DOHH2 (cell line): ENCODE results near the gene USF2.

ENCODE experiments used
- H3F3A ChIP-seq: fragments of 200-600 bp; sonication (generic), shearing (Covaris generic); 2 replicates; pipeline ENCODE4 v1.6.0; 2016; ENCODE audit warnings: antibody characterized with exemption, mild to moderate bottlenecking; ENCODE audit not compliant: control insufficient read depth, insufficient read depth
- H3K27ac ChIP-seq: fragments of 200-600 bp; sonication (generic); 2 replicates; pipeline ENCODE4 v1.5.1; 2014; ENCODE audit warnings: low read depth, mild to moderate bottlenecking, low read length, moderate library complexity
- H3K27me3 ChIP-seq: fragments of 200-600 bp; sonication (generic); 2 replicates; pipeline ENCODE4 v1.6.1; 2014; ENCODE audit warnings: mild to moderate bottlenecking, low read length, mixed read lengths; ENCODE audit not compliant: control insufficient read depth
- H3K36me3 ChIP-seq: fragments of 200-600 bp; sonication (generic); 2 replicates; pipeline ENCODE4 v1.6.1; 2014; ENCODE audit warnings: mild to moderate bottlenecking, low read length, moderate library complexity, mixed read lengths; ENCODE audit not compliant: control insufficient read depth
- H3K4me1 ChIP-seq: fragments of 200-600 bp; sonication (generic); 2 replicates; pipeline ENCODE4 v1.6.1; 2014; ENCODE audit warnings: mild to moderate bottlenecking, low read length, mixed read lengths; ENCODE audit not compliant: control insufficient read depth
- H3K4me2 ChIP-seq: fragments of 200-600 bp; sonication (generic); 2 replicates; pipeline ENCODE4 v1.6.0; 2014; ENCODE audit warnings: mild to moderate bottlenecking, low read length, moderate library complexity
- H3K4me3 ChIP-seq: fragments of 200-600 bp; sonication (generic); 2 replicates; pipeline ENCODE4 v1.5.1; 2014; ENCODE audit warnings: mild to moderate bottlenecking, low read length, mixed read lengths
- H3K79me2 ChIP-seq: fragments of 200-600 bp; sonication (generic); 2 replicates; pipeline ENCODE4 v1.6.1; 2014; ENCODE audit warnings: mild to moderate bottlenecking, low read length, mixed read lengths; ENCODE audit not compliant: control insufficient read depth
- H3K9me2 ChIP-seq: fragments of 200-600 bp; sonication (generic); replicated peaks from 2 replicates; pipeline ENCODE4 v1.6.1; 2014; ENCODE audit warnings: mild to moderate bottlenecking, low read length, mixed read lengths; ENCODE audit not compliant: control insufficient read depth
- H3K9me3 ChIP-seq: fragments of 200-600 bp; sonication (generic); 2 replicates; pipeline ENCODE4 v1.6.1; 2014; ENCODE audit warnings: antibody characterized with exemption, low read length, mixed read lengths; ENCODE audit not compliant: control insufficient read depth, insufficient read depth
- H4K20me1 ChIP-seq: fragments of 200-600 bp; sonication (generic); 2 replicates; pipeline ENCODE4 v1.6.0; 2014; ENCODE audit warnings: low read depth, mild to moderate bottlenecking, antibody characterized with exemption, low read length, moderate library complexity; ENCODE audit not compliant: control insufficient read depth, insufficient read depth
- EZH2phosphoT487 ChIP-seq: fragments of 200-600 bp; sonication (generic); IDR thresholded peaks from 2 replicates; pipeline ENCODE4 v1.6.1; 2017; ENCODE audit warnings: borderline replicate concordance, mild to moderate bottlenecking, antibody characterized with exemption, low read length, moderate library complexity, mixed read lengths
- TF ChIP-seq, protein P1 (sequence below): fragments of 200-600 bp; sonication (generic); IDR thresholded peaks from one replicate; pipeline ENCODE4 v1.5.1; 2014; ENCODE audit warnings: antibody characterized with exemption, mild to moderate bottlenecking, low read depth, low read length; ENCODE audit not compliant: poor library complexity, severe bottlenecking

The USF2 gene

DNA sequence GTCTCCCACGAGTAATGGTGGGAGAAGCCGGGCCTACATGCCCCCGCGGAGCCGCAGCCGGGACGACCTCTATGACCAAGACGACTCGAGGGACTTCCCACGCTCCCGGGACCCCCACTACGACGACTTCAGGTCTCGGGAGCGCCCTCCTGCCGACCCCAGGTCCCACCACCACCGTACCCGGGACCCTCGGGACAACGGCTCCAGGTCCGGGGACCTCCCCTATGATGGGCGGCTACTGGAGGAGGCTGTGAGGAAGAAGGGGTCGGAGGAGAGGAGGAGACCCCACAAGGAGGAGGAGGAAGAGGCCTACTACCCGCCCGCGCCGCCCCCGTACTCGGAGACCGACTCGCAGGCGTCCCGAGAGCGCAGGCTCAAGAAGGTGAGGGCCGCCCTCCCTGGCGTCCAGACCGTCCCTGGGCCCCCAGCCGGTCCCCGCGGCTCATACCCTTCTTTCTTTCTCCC is 1.4 kb upstream of the USF2 start:
- Histone ChIP-seq H3K79me2 (peaks cover 43% of the 10 kb centered on the region), H3K4me3 (peak overlapping the region; percentile 99), H3K4me1 (peaks cover 61% of the 10 kb centered on the region), H3K9me3 (no peaks in the 10 kb centered on the region), H3K4me2 (peak overlapping the region; percentile 98), H3K36me3 (peaks cover 69% of the 10 kb centered on the region), H3K27me3 (no peaks in the 10 kb centered on the region), H3F3A (peaks cover 16% of the 10 kb centered on the region), H3K27ac (peak overlapping the region; percentile 91), H3K9me2 (no peaks in the 10 kb centered on the region), H4K20me1 (peaks cover 7% of the 10 kb centered on the region; the same call in 1 of the 2 replicates)
- TF ChIP-seq EZH2phosphoT487 = no peak
- TF ChIP-seq, protein P1, sequence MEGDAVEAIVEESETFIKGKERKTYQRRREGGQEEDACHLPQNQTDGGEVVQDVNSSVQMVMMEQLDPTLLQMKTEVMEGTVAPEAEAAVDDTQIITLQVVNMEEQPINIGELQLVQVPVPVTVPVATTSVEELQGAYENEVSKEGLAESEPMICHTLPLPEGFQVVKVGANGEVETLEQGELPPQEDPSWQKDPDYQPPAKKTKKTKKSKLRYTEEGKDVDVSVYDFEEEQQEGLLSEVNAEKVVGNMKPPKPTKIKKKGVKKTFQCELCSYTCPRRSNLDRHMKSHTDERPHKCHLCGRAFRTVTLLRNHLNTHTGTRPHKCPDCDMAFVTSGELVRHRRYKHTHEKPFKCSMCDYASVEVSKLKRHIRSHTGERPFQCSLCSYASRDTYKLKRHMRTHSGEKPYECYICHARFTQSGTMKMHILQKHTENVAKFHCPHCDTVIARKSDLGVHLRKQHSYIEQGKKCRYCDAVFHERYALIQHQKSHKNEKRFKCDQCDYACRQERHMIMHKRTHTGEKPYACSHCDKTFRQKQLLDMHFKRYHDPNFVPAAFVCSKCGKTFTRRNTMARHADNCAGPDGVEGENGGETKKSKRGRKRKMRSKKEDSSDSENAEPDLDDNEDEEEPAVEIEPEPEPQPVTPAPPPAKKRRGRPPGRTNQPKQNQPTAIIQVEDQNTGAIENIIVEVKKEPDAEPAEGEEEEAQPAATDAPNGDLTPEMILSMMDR = no peak

DNA sequence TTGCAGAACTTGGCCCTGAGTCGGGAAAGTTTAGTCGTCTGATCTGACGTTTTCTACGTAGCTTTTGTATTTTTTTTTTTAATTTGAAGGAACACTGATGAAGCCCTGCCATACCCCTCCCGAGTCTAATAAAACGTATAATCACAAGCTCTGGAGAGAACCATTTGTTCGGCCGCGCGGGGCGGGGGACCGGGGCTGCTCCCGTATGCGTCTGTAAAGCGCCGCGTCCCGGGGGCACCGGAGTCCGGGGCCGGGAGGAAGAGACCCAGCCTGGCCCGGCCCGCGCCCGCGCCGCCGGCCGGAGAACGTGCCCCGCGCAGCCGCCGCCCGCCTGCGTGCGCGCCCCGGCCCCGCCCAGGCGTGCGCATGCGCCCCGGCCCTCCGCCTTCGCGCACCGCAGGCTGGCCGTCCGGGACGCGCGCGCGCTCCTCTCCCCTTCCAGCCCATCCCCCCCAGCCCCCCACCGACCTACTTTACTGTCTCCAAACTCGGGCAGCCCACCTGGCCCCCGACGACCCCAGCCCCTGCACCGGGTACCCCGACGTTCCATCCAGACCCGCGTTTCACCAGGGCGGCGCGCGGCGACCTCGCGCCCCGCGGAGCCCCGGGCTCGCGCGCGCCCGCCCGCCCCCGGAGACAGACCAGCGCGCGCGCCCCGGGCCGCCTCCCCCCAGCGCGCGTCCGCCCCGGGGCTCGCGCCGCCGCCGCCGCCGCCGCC is 785 bp upstream of the USF2 start:
- Histone ChIP-seq H3K36me3 (peaks cover 72% of the 10 kb centered on the region), H3K79me2 (peaks cover 45% of the 10 kb centered on the region), H3K9me2 (no peaks in the 10 kb centered on the region), H3K4me3 (peak overlapping the region; percentile 99), H3K27me3 (no peaks in the 10 kb centered on the region), H3F3A (peaks cover 12% of the 10 kb centered on the region), H3K4me1 (peaks cover 64% of the 10 kb centered on the region), H4K20me1 (peaks cover 7% of the 10 kb centered on the region; the same call in 1 of the 2 replicates), H3K27ac (peak overlapping the region; percentile 91), H3K9me3 (no peaks in the 10 kb centered on the region), H3K4me2 (peak overlapping the region; percentile 98)
- no peak for TF ChIP-seq EZH2phosphoT487
- TF ChIP-seq, protein P1 = no peak

DNA sequence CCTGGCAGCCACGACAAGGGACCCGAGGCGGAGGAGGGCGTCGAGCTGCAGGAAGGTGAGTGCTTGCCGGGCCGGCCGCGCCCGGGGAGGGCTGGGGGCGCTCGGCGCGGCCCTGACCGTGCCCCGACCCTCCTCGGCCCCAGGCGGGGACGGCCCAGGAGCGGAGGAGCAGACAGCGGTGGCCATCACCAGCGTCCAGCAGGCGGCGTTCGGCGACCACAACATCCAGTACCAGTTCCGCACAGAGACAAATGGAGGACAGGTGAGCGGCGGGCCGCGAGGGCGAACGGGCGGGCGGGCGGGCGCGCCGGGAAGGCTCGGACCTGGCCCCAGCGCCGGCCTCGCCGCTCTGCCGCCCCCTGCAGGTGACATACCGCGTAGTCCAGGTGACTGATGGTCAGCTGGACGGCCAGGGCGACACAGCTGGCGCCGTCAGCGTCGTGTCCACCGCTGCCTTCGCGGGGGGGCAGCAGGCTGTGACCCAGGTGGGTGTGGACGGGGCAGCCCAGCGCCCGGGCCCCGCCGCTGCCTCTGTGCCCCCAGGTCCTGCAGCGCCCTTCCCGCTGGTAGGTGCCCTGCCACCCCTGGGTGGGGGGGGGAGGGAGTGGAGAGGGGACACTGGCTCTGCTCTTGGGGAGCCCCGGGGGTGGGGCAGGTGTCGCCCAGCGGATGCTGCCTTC is 816 bp downstream of the USF2 start:
- peaks cover 7% of the 10 kb centered on the region; the same call in 1 of the 2 replicates for H4K20me1 ChIP-seq
- TF ChIP-seq, protein P1 = peak; percentile 86
- TF ChIP-seq EZH2phosphoT487 = no peak
- no peaks in the 10 kb centered on the region for H3K9me2 ChIP-seq
- peaks cover 45% of the 10 kb centered on the region for H3K79me2 ChIP-seq
- H3F3A ChIP-seq = peaks cover 8% of the 10 kb centered on the region
- H3K4me3 ChIP-seq = peak overlapping the region; percentile 77
- peaks cover 80% of the 10 kb centered on the region for H3K36me3 ChIP-seq
- peak overlapping the region; percentile 79 for H3K4me2 ChIP-seq
- H3K9me3 ChIP-seq = no peaks in the 10 kb centered on the region
- H3K4me1 ChIP-seq = peaks cover 56% of the 10 kb centered on the region
- H3K27ac ChIP-seq = peak overlapping the region; percentile 51
- H3K27me3 ChIP-seq = no peaks in the 10 kb centered on the region
